DOHH2 (cell line): ENCODE results near the gene GSK3A.

Source experiments
- H3F3A ChIP-seq: fragments of 200-600 bp; sonication (generic), shearing (Covaris generic); 2 replicates; pipeline ENCODE4 v1.6.0; 2016; ENCODE audit warnings: antibody characterized with exemption, mild to moderate bottlenecking; ENCODE audit not compliant: control insufficient read depth, insufficient read depth
- H3K27ac ChIP-seq: fragments of 200-600 bp; sonication (generic); 2 replicates; pipeline ENCODE4 v1.5.1; 2014; ENCODE audit warnings: low read depth, mild to moderate bottlenecking, low read length, moderate library complexity
- H3K27me3 ChIP-seq: fragments of 200-600 bp; sonication (generic); 2 replicates; pipeline ENCODE4 v1.6.1; 2014; ENCODE audit warnings: mild to moderate bottlenecking, low read length, mixed read lengths; ENCODE audit not compliant: control insufficient read depth
- H3K36me3 ChIP-seq: fragments of 200-600 bp; sonication (generic); 2 replicates; pipeline ENCODE4 v1.6.1; 2014; ENCODE audit warnings: mild to moderate bottlenecking, low read length, moderate library complexity, mixed read lengths; ENCODE audit not compliant: control insufficient read depth
- H3K4me1 ChIP-seq: fragments of 200-600 bp; sonication (generic); 2 replicates; pipeline ENCODE4 v1.6.1; 2014; ENCODE audit warnings: mild to moderate bottlenecking, low read length, mixed read lengths; ENCODE audit not compliant: control insufficient read depth
- H3K4me2 ChIP-seq: fragments of 200-600 bp; sonication (generic); 2 replicates; pipeline ENCODE4 v1.6.0; 2014; ENCODE audit warnings: mild to moderate bottlenecking, low read length, moderate library complexity
- H3K4me3 ChIP-seq: fragments of 200-600 bp; sonication (generic); 2 replicates; pipeline ENCODE4 v1.5.1; 2014; ENCODE audit warnings: mild to moderate bottlenecking, low read length, mixed read lengths
- H3K79me2 ChIP-seq: fragments of 200-600 bp; sonication (generic); 2 replicates; pipeline ENCODE4 v1.6.1; 2014; ENCODE audit warnings: mild to moderate bottlenecking, low read length, mixed read lengths; ENCODE audit not compliant: control insufficient read depth
- H3K9me2 ChIP-seq: fragments of 200-600 bp; sonication (generic); replicated peaks from 2 replicates; pipeline ENCODE4 v1.6.1; 2014; ENCODE audit warnings: mild to moderate bottlenecking, low read length, mixed read lengths; ENCODE audit not compliant: control insufficient read depth
- H3K9me3 ChIP-seq: fragments of 200-600 bp; sonication (generic); 2 replicates; pipeline ENCODE4 v1.6.1; 2014; ENCODE audit warnings: antibody characterized with exemption, low read length, mixed read lengths; ENCODE audit not compliant: control insufficient read depth, insufficient read depth
- H4K20me1 ChIP-seq: fragments of 200-600 bp; sonication (generic); 2 replicates; pipeline ENCODE4 v1.6.0; 2014; ENCODE audit warnings: low read depth, mild to moderate bottlenecking, antibody characterized with exemption, low read length, moderate library complexity; ENCODE audit not compliant: control insufficient read depth, insufficient read depth
- EZH2phosphoT487 ChIP-seq: fragments of 200-600 bp; sonication (generic); IDR thresholded peaks from 2 replicates; pipeline ENCODE4 v1.6.1; 2017; ENCODE audit warnings: borderline replicate concordance, mild to moderate bottlenecking, antibody characterized with exemption, low read length, moderate library complexity, mixed read lengths
- TF ChIP-seq, protein P1 (sequence below): fragments of 200-600 bp; sonication (generic); IDR thresholded peaks from one replicate; pipeline ENCODE4 v1.5.1; 2014; ENCODE audit warnings: antibody characterized with exemption, mild to moderate bottlenecking, low read depth, low read length; ENCODE audit not compliant: poor library complexity, severe bottlenecking

GSK3A gene

DNA sequence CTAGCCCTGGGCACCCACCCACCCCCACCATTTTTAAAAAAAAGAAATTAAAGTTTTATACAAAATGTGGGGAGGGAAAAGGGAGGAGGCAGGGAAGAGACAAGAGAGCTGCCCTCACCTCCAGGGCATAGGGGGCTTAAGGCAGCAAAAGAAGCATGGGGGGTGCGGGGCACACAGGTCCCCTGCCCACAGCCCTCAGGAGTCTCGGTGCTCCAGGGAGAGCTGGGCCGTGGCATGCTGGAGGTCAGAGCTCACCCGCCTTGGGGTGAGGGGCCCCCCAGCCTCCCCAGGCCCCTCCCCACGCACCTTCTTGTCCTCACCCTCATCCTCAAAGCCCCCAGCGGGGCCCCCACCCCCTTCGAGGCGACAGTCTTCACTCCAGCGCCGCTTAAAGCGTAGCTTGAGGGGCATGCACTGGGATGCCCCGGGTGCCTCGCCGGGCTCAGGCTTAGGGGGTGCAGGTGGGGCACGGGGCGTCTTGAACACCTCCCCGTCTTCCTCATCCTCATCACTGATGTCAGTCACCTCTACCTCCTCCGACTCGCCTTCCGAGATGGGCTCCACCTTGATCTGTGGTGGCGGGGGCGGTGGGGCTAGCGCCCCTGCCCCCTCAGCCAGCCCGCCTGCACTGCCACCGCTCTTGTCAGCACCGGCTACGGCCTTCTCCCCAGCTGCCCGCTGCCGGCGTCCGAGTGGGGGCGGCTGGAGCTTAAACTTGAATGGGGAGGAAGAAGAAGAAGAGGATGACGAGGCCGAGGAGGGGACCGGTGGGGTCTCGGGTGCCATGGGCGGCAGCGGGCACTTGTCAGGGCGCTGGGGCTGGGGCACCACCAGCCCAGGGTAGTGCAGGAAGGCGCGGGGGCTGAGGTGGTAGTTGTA lies 6.1 kb upstream of the GSK3A start:
- no peaks in the 10 kb centered on the region for H3K9me2 ChIP-seq
- no peak for TF ChIP-seq EZH2phosphoT487
- H3K79me2 ChIP-seq: peaks cover 48% of the 10 kb centered on the region
- H3K4me1 ChIP-seq: peaks cover 32% of the 10 kb centered on the region
- peaks cover 20% of the 10 kb centered on the region for H3F3A ChIP-seq
- no peak overlapping the region for H3K4me3 ChIP-seq
- H4K20me1 ChIP-seq: no peaks in the 10 kb centered on the region; the same call in 1 of the 2 replicates
- H3K36me3 ChIP-seq: peaks cover 51% of the 10 kb centered on the region
- no peak overlapping the region for H3K4me2 ChIP-seq
- no peaks in the 10 kb centered on the region for H3K27me3 ChIP-seq
- H3K27ac ChIP-seq: no peak overlapping the region
- no peaks in the 10 kb centered on the region for H3K9me3 ChIP-seq

DNA sequence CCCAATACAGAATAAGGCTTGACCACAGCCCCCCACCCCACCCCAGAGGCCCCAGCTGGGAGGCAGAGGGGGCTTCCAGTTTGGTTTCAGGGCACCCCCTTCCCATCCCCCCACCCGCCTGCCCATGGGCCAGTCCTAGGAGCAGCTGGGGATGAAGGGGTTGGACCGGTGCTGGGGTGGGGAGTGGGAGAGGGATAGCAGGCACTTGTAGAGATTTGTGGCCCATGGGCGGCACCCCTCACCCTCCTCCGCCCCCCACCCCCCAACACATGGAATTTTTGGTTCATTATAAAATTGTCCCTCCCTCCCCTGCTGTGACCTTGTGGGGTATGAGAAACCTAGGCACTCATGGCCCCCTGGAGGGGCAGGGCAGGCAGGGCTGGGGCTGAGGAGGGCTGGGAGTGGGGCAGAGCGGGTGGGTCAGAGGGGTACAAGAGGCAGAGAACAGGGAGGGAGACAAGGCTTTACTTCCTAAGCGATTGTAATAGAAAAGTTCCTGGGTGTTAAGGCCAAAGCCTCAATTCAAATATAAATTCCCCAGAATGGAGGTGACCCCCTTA lies 5.3 kb upstream of the GSK3A start:
- Histone ChIP-seq H3K4me2 (no peak overlapping the region), H3K9me2 (no peaks in the 10 kb centered on the region), H3F3A (peaks cover 22% of the 10 kb centered on the region), H3K27ac (no peak overlapping the region), H3K9me3 (no peaks in the 10 kb centered on the region), H3K4me3 (no peak overlapping the region), H3K36me3 (peaks cover 44% of the 10 kb centered on the region), H3K27me3 (no peaks in the 10 kb centered on the region), H3K79me2 (peaks cover 44% of the 10 kb centered on the region), H4K20me1 (no peaks in the 10 kb centered on the region; the same call in 1 of the 2 replicates), H3K4me1 (peaks cover 27% of the 10 kb centered on the region)
- TF ChIP-seq EZH2phosphoT487: no peak

DNA sequence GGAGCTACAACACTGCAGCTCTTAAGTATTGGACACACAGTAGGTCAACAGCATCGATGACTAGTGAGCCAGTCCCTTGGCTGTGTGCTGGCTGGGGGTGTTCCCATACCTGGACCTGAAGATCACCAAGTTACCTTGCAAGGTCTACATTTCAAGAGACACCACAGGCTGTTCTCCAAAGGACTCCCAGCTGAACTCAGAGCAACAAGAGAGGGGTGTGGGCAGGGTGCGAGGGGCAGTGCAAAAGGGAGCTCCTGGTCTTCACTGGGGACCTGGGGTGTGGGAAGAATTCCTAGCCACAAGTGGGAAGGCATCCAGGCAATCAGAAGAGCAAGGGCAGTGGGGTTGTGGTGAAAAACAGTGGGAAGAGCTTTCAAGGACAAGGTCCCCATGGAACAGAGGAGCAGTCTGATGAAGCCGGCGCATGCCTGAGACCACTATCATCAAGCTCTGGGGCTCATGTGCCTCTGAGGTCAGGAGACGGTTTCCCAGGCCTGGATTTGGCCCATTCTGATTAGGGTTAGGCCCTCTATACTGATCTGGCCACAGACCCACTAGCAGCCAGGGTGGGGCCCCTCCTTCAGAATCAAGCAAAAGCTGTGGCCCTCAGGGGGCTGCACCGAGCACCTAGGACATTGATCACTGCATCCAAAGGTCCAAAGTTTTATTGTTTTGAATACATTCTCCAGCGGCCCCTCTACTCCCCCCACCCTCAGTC lies 4.7 kb upstream of the GSK3A start:
- Histone ChIP-seq H3K27me3 (no peaks in the 10 kb centered on the region), H3K4me2 (no peak overlapping the region), H3K27ac (no peak overlapping the region; the same call in 1 of the 2 replicates), H3K79me2 (peaks cover 38% of the 10 kb centered on the region), H3K4me1 (peaks cover 22% of the 10 kb centered on the region), H4K20me1 (no peaks in the 10 kb centered on the region; the same call in 1 of the 2 replicates), H3K9me2 (no peaks in the 10 kb centered on the region), H3K36me3 (peaks cover 42% of the 10 kb centered on the region), H3F3A (peaks cover 22% of the 10 kb centered on the region), H3K4me3 (no peak overlapping the region), H3K9me3 (no peaks in the 10 kb centered on the region)
- TF ChIP-seq EZH2phosphoT487: no peak
- TF ChIP-seq, protein P1, sequence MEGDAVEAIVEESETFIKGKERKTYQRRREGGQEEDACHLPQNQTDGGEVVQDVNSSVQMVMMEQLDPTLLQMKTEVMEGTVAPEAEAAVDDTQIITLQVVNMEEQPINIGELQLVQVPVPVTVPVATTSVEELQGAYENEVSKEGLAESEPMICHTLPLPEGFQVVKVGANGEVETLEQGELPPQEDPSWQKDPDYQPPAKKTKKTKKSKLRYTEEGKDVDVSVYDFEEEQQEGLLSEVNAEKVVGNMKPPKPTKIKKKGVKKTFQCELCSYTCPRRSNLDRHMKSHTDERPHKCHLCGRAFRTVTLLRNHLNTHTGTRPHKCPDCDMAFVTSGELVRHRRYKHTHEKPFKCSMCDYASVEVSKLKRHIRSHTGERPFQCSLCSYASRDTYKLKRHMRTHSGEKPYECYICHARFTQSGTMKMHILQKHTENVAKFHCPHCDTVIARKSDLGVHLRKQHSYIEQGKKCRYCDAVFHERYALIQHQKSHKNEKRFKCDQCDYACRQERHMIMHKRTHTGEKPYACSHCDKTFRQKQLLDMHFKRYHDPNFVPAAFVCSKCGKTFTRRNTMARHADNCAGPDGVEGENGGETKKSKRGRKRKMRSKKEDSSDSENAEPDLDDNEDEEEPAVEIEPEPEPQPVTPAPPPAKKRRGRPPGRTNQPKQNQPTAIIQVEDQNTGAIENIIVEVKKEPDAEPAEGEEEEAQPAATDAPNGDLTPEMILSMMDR: no peak

DNA sequence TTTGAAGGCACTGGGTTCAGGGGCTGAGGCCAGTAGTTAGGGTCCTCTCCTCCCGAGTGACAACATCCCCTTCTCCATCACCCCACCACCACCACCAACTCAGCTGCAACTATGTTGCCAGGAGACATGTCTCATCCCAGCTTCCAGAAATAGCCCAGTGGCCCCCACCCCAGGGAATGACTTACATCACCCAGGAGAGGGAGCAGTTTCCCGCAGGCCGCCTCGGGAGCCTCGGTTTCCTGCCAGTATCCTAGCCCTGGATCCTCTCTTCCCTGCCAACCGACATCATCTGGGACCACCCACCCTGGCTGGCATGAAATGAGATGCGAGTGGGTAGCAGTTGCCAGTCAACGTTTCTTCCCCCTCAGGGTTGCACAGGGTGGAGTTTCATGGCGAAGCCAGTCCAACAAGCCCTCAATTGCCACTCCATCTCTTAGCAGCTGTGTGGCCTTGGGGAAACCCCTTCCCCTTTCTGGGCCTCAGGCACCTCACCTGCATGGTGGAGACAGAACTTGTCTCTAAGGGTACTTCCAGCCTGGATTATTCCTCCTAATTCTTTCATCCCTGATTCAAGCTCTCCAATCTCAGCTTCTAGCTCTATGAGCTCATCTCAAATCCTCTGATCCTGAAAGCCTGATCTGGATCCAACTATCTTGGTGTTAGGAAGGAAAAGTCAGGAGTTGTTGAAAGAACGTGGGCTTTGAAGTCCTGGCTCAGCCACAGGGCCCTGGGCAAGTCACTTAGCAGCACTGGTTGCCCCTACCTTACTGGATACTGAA lies 3.9 kb upstream of the GSK3A start:
- Histone ChIP-seq H3K4me1 (peaks cover 19% of the 10 kb centered on the region), H3K9me2 (no peaks in the 10 kb centered on the region), H3K4me3 (no peak overlapping the region), H3K36me3 (peaks cover 38% of the 10 kb centered on the region), H3K27ac (no peak overlapping the region; the same call in 1 of the 2 replicates), H3K79me2 (peaks cover 38% of the 10 kb centered on the region), H4K20me1 (no peaks in the 10 kb centered on the region), H3K27me3 (no peaks in the 10 kb centered on the region), H3F3A (peaks cover 22% of the 10 kb centered on the region), H3K9me3 (no peaks in the 10 kb centered on the region), H3K4me2 (no peak overlapping the region)
- TF ChIP-seq, protein P1: no peak
- TF ChIP-seq EZH2phosphoT487: no peak
